HepG2 (cell line): Measurements from ENCODE around the gene GRAMD2A. TPM values are rescaled to one million over a fixed set of nuclear protein-coding genes. Genes with fewer than 3 reads are reported as not detected.

Source experiments
- ASH2L ChIP-seq: fragments of 300-600, 200-600 bp; sonication (generic); IDR thresholded peaks from 2 replicates; pipeline ENCODE4 v1.7.0; 2017; ENCODE audit warnings: low read depth, mild to moderate bottlenecking, moderate library complexity, mixed read lengths, low read length; ENCODE audit not compliant: insufficient read length
- DBP ChIP-seq: sonication (generic); formaldehyde crosslinking; IDR thresholded peaks from 2 replicates; pipeline ENCODE4 v1.4.0; 2020; ENCODE audit warnings: missing genetic modification reagents; ENCODE audit errors: not compliant biosample characterization
- ELF3 ChIP-seq: IDR thresholded peaks from 2 replicates; pipeline ENCODE4 v1.6.1; 2016; ENCODE audit warnings: missing genetic modification reagents, missing compliant biosample characterization
- GFI1 ChIP-seq: sonication (generic); formaldehyde crosslinking; IDR thresholded peaks from 2 replicates; pipeline ENCODE4 v1.5.0; 2020; ENCODE audit warnings: missing genetic modification reagents, mild to moderate bottlenecking, borderline replicate concordance
- GLI4 ChIP-seq: sonication (generic); formaldehyde crosslinking; IDR thresholded peaks from 2 replicates; pipeline ENCODE4 v1.5.1; 2020; ENCODE audit warnings: missing genetic modification reagents, mild to moderate bottlenecking, moderate library complexity, borderline replicate concordance
- HNRNPLL ChIP-seq: fragments of 200-400 bp; formaldehyde crosslinking; IDR thresholded peaks from 2 replicates; pipeline ENCODE4 v1.6.1; 2017; ENCODE audit warnings: mild to moderate bottlenecking, low read depth, low read length; ENCODE audit not compliant: poor library complexity, severe bottlenecking
- KLF12 ChIP-seq: sonication (generic); formaldehyde crosslinking; IDR thresholded peaks from 2 replicates; pipeline ENCODE4 v1.4.0; 2020; ENCODE audit warnings: missing genetic modification reagents, borderline replicate concordance
- MIER2 ChIP-seq: IDR thresholded peaks from 2 replicates; pipeline ENCODE4 v1.6.1; 2016; ENCODE audit warnings: missing biosample characterization, missing genetic modification reagents
- MTF2 ChIP-seq: sonication (generic); formaldehyde crosslinking; IDR thresholded peaks from 2 replicates; pipeline ENCODE4 v1.5.0; 2020; ENCODE audit warnings: missing genetic modification reagents, borderline replicate concordance
- MYC ChIP-seq: sonication (generic); formaldehyde crosslinking; IDR thresholded peaks from 2 replicates; pipeline ENCODE4 v1.9.0; 2021; ENCODE audit warnings: missing genetic modification reagents, borderline replicate concordance
- PTBP1 ChIP-seq: fragments of 200-400 bp; formaldehyde crosslinking; IDR thresholded peaks from 2 replicates; pipeline ENCODE4 v1.6.1; 2018; ENCODE audit warnings: low read length, low read depth; ENCODE audit not compliant: poor library complexity, severe bottlenecking
- RXRB ChIP-seq: IDR thresholded peaks from 2 replicates; pipeline ENCODE4 v1.6.1; 2016; ENCODE audit warnings: borderline replicate concordance, missing genetic modification reagents, missing compliant biosample characterization
- SIX4 ChIP-seq: sonication (generic); formaldehyde crosslinking; IDR thresholded peaks from 2 replicates; pipeline ENCODE4 v1.4.0; 2020; ENCODE audit warnings: missing genetic modification reagents
- THAP11 ChIP-seq: IDR thresholded peaks from 2 replicates; pipeline ENCODE4 v1.6.1; 2016; ENCODE audit warnings: missing biosample characterization, missing genetic modification reagents
- ZNF205 ChIP-seq: IDR thresholded peaks from 2 replicates; pipeline ENCODE4 v1.6.1; 2018; ENCODE audit warnings: missing biosample characterization, missing genetic modification reagents
- ZNF292 ChIP-seq: sonication (generic); formaldehyde crosslinking; IDR thresholded peaks from 2 replicates; pipeline ENCODE4 v1.8.1; 2022; ENCODE audit warnings: mild to moderate bottlenecking, low read depth, missing genetic modification reagents, borderline replicate concordance
- ZNF34 ChIP-seq: sonication (generic); formaldehyde crosslinking; IDR thresholded peaks from 2 replicates; pipeline ENCODE4 v1.4.0; 2020; ENCODE audit warnings: mild to moderate bottlenecking, missing genetic modification reagents, borderline replicate concordance
- ZNF343 ChIP-seq: sonication (generic); formaldehyde crosslinking; IDR thresholded peaks from 2 replicates; pipeline ENCODE4 v1.4.0; 2020; ENCODE audit warnings: mild to moderate bottlenecking, missing genetic modification reagents
- ZNF350 ChIP-seq: sonication (generic); formaldehyde crosslinking; IDR thresholded peaks from 2 replicates; pipeline ENCODE4 v1.4.0; 2020; ENCODE audit warnings: mild to moderate bottlenecking, low read depth, missing genetic modification reagents, borderline replicate concordance
- ZNF441 ChIP-seq: sonication (generic); formaldehyde crosslinking; IDR thresholded peaks from 2 replicates; pipeline ENCODE4 v1.7.0; 2021; ENCODE audit warnings: missing genetic modification reagents, borderline replicate concordance
- ZNF564 ChIP-seq: sonication (generic); formaldehyde crosslinking; IDR thresholded peaks from 2 replicates; pipeline ENCODE4 v1.8.1; 2023; ENCODE audit warnings: mild to moderate bottlenecking, missing genetic modification reagents
- ZNF589 ChIP-seq: sonication (generic); formaldehyde crosslinking; conservative IDR thresholded peaks from 2 replicates; pipeline ENCODE4 v1.8.0; 2022; ENCODE audit warnings: mild to moderate bottlenecking, moderate library complexity, missing genetic modification reagents
- polyA plus RNA-seq, 8 experiments: library from polyadenylated mRNA; depleted of rRNA in 3 of 8; stranded (reverse) in 7 of 8; unstranded in 1 of 8; fragments of >200 nt; fragmentation: Illumina TruSeq in 4 of 8; extraction: Trizol in 4 of 8; gene quantifications; 2 replicates each; pipeline versions ENCODE4 v1.2.1 to v1.2.3, GENCODE V29; 2011 to 2016; ENCODE audit warnings: low read depth in 4 of 8, missing spikeins in 1 of 8, mixed read lengths in 1 of 8; ENCODE audit not compliant: insufficient read depth in 1 of 8
- total RNA-seq, 5 experiments: library from RNA; depleted of rRNA; stranded (reverse); fragments of >200 nt; fragmentation: Illumina TruSeq; extraction: Trizol; gene quantifications; 2 replicates each; pipeline ENCODE4 v1.2.3, GENCODE V29; 2016; ENCODE audit warnings: low read depth in 1 of 5
- TF ChIP-seq, protein P1 (sequence below): sonication (generic); formaldehyde crosslinking; IDR thresholded peaks from 2 replicates; pipeline ENCODE4 v1.9.0; 2022; ENCODE audit warnings: low read depth, missing genetic modification reagents
- TF ChIP-seq, protein P2 (sequence below): sonication (generic); formaldehyde crosslinking; IDR thresholded peaks from 2 replicates; pipeline ENCODE4 v1.4.0; 2020; ENCODE audit warnings: missing genetic modification reagents, borderline replicate concordance

Gene GRAMD2A
- total and polyA plus RNA-seq, 2 of the 13 experiments (the other 11 are each of a cell fraction or from before 2014, with no cell fraction given): 0.04 TPM; not detected in 1

DNA sequence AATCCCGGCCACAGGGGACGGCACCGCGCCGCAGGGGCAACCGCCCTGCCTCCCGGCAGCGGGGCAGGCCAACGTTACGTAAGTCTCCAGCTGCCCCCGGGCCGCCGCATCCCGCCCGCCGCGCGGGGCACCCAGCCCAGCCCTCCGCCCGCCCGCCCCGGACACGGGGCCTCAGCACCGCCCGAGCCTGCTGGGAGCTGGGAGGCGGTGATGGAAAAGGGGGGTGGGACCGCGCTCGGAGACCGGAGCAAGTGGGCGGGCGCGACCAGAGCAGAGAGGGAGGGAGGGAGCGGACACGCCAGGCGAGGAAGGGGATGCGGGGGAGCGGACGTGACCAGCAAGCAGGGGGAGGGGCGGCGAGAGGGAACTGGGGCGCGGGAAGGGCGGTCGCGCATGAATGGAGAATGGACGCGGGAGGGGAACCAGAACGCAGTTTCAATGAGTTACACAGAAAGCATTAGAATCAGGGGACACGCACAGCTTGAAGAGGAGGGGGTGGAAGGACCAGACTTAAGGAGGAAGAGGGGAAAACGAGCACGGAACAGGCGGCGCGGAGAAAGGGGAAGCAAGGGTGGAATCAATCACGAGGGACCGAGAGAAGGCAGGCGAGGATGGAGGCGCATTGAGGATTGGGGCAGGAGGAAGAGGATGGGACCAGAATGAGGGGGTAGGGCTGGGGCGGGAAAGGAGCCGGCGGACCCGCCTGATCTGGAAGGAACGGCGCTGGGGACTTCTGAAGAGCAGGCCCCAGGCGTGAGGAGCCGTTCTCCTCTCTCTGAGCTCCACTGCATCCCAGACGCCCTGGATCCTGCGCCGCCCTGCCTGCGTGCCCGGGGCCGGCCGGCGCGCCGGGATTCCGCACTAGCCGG lies 32.8 kb upstream of the GRAMD2A start (continued):
- TF ChIP-seq, protein P1, sequence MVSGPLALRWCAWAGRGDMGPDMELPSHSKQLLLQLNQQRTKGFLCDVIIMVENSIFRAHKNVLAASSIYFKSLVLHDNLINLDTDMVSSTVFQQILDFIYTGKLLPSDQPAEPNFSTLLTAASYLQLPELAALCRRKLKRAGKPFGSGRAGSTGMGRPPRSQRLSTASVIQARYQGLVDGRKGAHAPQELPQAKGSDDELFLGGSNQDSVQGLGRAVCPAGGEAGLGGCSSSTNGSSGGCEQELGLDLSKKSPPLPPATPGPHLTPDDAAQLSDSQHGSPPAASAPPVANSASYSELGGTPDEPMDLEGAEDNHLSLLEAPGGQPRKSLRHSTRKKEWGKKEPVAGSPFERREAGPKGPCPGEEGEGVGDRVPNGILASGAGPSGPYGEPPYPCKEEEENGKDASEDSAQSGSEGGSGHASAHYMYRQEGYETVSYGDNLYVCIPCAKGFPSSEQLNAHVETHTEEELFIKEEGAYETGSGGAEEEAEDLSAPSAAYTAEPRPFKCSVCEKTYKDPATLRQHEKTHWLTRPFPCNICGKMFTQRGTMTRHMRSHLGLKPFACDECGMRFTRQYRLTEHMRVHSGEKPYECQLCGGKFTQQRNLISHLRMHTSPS (CRISPR knock-in tag): no peak
- no peak for TF ChIP-seq SIX4 (CRISPR knock-in tag)
- TF ChIP-seq MTF2 (CRISPR knock-in tag): no peak
- TF ChIP-seq DBP (CRISPR knock-in tag): no peak
- TF ChIP-seq KLF12 (CRISPR knock-in tag): peak; percentile 23; the same call in 1 of the 2 replicates
- peak; percentile 69; the same call in 1 of the 2 replicates for TF ChIP-seq MYC
- TF ChIP-seq, protein P2, sequence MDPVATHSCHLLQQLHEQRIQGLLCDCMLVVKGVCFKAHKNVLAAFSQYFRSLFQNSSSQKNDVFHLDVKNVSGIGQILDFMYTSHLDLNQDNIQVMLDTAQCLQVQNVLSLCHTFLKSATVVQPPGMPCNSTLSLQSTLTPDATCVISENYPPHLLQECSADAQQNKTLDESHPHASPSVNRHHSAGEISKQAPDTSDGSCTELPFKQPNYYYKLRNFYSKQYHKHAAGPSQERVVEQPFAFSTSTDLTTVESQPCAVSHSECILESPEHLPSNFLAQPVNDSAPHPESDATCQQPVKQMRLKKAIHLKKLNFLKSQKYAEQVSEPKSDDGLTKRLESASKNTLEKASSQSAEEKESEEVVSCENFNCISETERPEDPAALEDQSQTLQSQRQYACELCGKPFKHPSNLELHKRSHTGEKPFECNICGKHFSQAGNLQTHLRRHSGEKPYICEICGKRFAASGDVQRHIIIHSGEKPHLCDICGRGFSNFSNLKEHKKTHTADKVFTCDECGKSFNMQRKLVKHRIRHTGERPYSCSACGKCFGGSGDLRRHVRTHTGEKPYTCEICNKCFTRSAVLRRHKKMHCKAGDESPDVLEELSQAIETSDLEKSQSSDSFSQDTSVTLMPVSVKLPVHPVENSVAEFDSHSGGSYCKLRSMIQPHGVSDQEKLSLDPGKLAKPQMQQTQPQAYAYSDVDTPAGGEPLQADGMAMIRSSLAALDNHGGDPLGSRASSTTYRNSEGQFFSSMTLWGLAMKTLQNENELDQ (CRISPR knock-in tag): no peak
- no peak for TF ChIP-seq GFI1 (CRISPR knock-in tag)
- no peak for TF ChIP-seq ASH2L
- TF ChIP-seq ZNF350 (CRISPR knock-in tag): no peak; the same call in 1 of the 2 replicates
- no peak for TF ChIP-seq ZNF34 (CRISPR knock-in tag)
- 0 out of 2 replicates have a peak, but pooled peaks have one; percentile 5 for TF ChIP-seq ZNF343 (CRISPR knock-in tag)
- TF ChIP-seq GLI4 (CRISPR knock-in tag): no peak
- no peak for TF ChIP-seq RXRB (CRISPR knock-in tag)
- TF ChIP-seq HNRNPLL: peak; percentile 71
- TF ChIP-seq ZNF205: no peak; the same call in 1 of the 2 replicates
- TF ChIP-seq ZNF292 (CRISPR knock-in tag): no peak
- no peak for TF ChIP-seq ZNF564 (CRISPR knock-in tag)
- TF ChIP-seq ZNF441 (CRISPR knock-in tag): no peak
- no peak for TF ChIP-seq MIER2 (CRISPR knock-in tag)
- peak; percentile 26; the same call in 1 of the 2 replicates for TF ChIP-seq THAP11 (CRISPR knock-in tag)
- no peak for TF ChIP-seq PTBP1
- peak; percentile 58; the same call in 1 of the 2 replicates for TF ChIP-seq ZNF589 (CRISPR knock-in tag)
- TF ChIP-seq ELF3: peak; percentile 49
